Liver (tissue), 9 donors: ENCODE measurements around the gene FOXN3. TPM values are rescaled to one million over a fixed set of nuclear protein-coding genes. Genes with fewer than 3 reads are reported as not detected.
A peak's percentile ranks its signal among the peaks of the same experiment; 100 is the strongest.

Experiments used
- DNase-seq: peaks from one replicate; pipeline ENCODE4 v3.0.0-alpha.2; 2017; ENCODE audit warnings: low spot score
- H3K27ac ChIP-seq, 2 donors: one replicate each; pipeline ENCODE4 v1.7.0; 2013; ENCODE audit warnings: inconsistent platforms in 2 of 2, low read length in 2 of 2, control low read depth in 1 of 2, low read depth in 1 of 2, mild to moderate bottlenecking in 1 of 2
- H3K27me3 ChIP-seq, 4 donors: one replicate each; pipeline versions ENCODE4 v1.6.1 to v1.7.0; 2013; ENCODE audit warnings: low read length in 3 of 4, inconsistent platforms in 1 of 4, mild to moderate bottlenecking in 1 of 4, moderate library complexity in 1 of 4; ENCODE audit not compliant: control insufficient read depth in 4 of 4, insufficient read depth in 4 of 4
- H3K36me3 ChIP-seq, 4 donors: one replicate each; pipeline versions ENCODE4 v1.6.1 to v1.7.0; 2013; ENCODE audit warnings: low read length in 3 of 4, mild to moderate bottlenecking in 3 of 4, low read depth in 1 of 4, moderate library complexity in 1 of 4; ENCODE audit not compliant: control insufficient read depth in 4 of 4, insufficient read depth in 3 of 4
- H3K4me1 ChIP-seq, 4 donors: one replicate each; pipeline versions ENCODE4 v1.6.1 to v1.7.0; 2013; ENCODE audit warnings: low read length in 3 of 4, mild to moderate bottlenecking in 3 of 4, moderate library complexity in 1 of 4; ENCODE audit not compliant: control insufficient read depth in 4 of 4, insufficient read depth in 4 of 4
- H3K4me3 ChIP-seq, 3 donors: one replicate each; pipeline versions ENCODE4 v1.6.1 to v1.7.0; 2013; ENCODE audit warnings: low read length in 3 of 3, control low read depth in 1 of 3, low read depth in 1 of 3, mild to moderate bottlenecking in 1 of 3
- H3K9ac ChIP-seq, 2 donors: one replicate each; pipeline ENCODE4 v1.7.0; 2013; ENCODE audit warnings: low read length in 2 of 2, mild to moderate bottlenecking in 2 of 2, moderate library complexity in 2 of 2, control low read depth in 1 of 2, low read depth in 1 of 2
- H3K9me3 ChIP-seq, 4 donors: one replicate each; pipeline versions ENCODE4 v1.6.1 to v1.7.0; 2013; ENCODE audit warnings: low read length in 3 of 4; ENCODE audit not compliant: control insufficient read depth in 4 of 4
- ATF3 ChIP-seq: IDR thresholded peaks from 2 replicates; pipeline ENCODE4 v1.6.1; 2016; ENCODE audit warnings: antibody characterized with exemption
- CTCF ChIP-seq: fragments of 150-350 bp; IDR thresholded peaks from 2 replicates; pipeline ENCODE4 v1.5.1; 2017; ENCODE audit warnings: improper control_type of control experiment, low read depth, low read length; ENCODE audit not compliant: missing input control
- EGR1 ChIP-seq, 2 donors: IDR thresholded peaks; 2 replicates each; pipeline ENCODE4 v1.6.1; 2016 to 2018; ENCODE audit warnings: antibody characterized with exemption in 2 of 2, low read depth in 2 of 2
- FOXA1 ChIP-seq: IDR thresholded peaks from 2 replicates; pipeline ENCODE4 v1.6.1; 2016; ENCODE audit warnings: antibody characterized with exemption
- FOXA2 ChIP-seq: IDR thresholded peaks from 2 replicates; pipeline ENCODE4 v1.6.1; 2016; ENCODE audit warnings: antibody characterized with exemption
- GABPA ChIP-seq, 2 donors: IDR thresholded peaks in 1 of 2; conservative IDR thresholded peaks in 1 of 2; 2 replicates each; pipeline ENCODE4 v1.6.1; 2016; ENCODE audit warnings: antibody characterized with exemption in 2 of 2, mild to moderate bottlenecking in 1 of 2, moderate library complexity in 1 of 2
- HNF4A ChIP-seq, 2 donors: conservative IDR thresholded peaks; 2 replicates each; pipeline ENCODE4 v1.6.1; 2016; ENCODE audit warnings: antibody characterized with exemption in 2 of 2, mild to moderate bottlenecking in 2 of 2
- HNF4G ChIP-seq: IDR thresholded peaks from 2 replicates; pipeline ENCODE4 v1.6.1; 2016; ENCODE audit warnings: antibody characterized with exemption
- JUND ChIP-seq, 2 donors: IDR thresholded peaks; 2 replicates each; pipeline ENCODE4 v1.6.1; 2016; ENCODE audit warnings: antibody characterized with exemption in 2 of 2
- MAX ChIP-seq: IDR thresholded peaks from 2 replicates; pipeline ENCODE4 v1.6.1; 2016; ENCODE audit warnings: antibody characterized with exemption
- NR2F2 ChIP-seq: IDR thresholded peaks from 2 replicates; pipeline ENCODE4 v1.6.1; 2016; ENCODE audit warnings: antibody characterized with exemption
- RAD21 ChIP-seq, 2 donors: IDR thresholded peaks; 2 replicates each; pipeline ENCODE4 v1.6.1; 2016; ENCODE audit warnings: antibody characterized with exemption in 2 of 2, mild to moderate bottlenecking in 2 of 2
- REST ChIP-seq: IDR thresholded peaks from 2 replicates; pipeline ENCODE4 v1.6.1; 2016; ENCODE audit warnings: antibody characterized with exemption, mild to moderate bottlenecking
- RXRA ChIP-seq, 2 donors: IDR thresholded peaks; 2 replicates each; pipeline ENCODE4 v1.6.1; 2017 to 2018; ENCODE audit warnings: antibody characterized with exemption in 2 of 2, mild to moderate bottlenecking in 1 of 2
- SP1 ChIP-seq: IDR thresholded peaks from 2 replicates; pipeline ENCODE4 v1.6.1; 2018; ENCODE audit warnings: antibody characterized with exemption, mild to moderate bottlenecking
- TAF1 ChIP-seq: conservative IDR thresholded peaks from 2 replicates; pipeline ENCODE4 v1.6.1; 2016; ENCODE audit warnings: antibody characterized with exemption, mild to moderate bottlenecking
- YY1 ChIP-seq: IDR thresholded peaks from 2 replicates; pipeline ENCODE4 v1.6.1; 2016; ENCODE audit warnings: antibody characterized with exemption, mild to moderate bottlenecking
- ZBTB33 ChIP-seq: IDR thresholded peaks from 2 replicates; pipeline ENCODE4 v1.6.1; 2016; ENCODE audit warnings: antibody characterized with exemption
- WGBS: extraction: QIAGEN DNeasy Blood & Tissue Kit; methylation state at CpG from one replicate; pipeline ENCODE4 v1.1.7; 2013; 5-methylcytosine and 5-hydroxymethylcytosine counted together
- polyA plus RNA-seq, 2 donors: library from polyadenylated mRNA; stranded (reverse) in 1 of 2; unstranded in 1 of 2; fragments of 200-250 nt in 1 of 2; fragments of >200 nt in 1 of 2; fragmentation: Nextera tagmentation in 1 of 2; extraction: Ambion mirVana in 1 of 2; gene quantifications; one replicate each; pipeline versions ENCODE4 v1.2.1 to v1.2.3, GENCODE V29; 2013 to 2015
- total RNA-seq, 2 donors: library from RNA; depleted of rRNA; stranded (reverse); fragments of >200 nt; gene quantifications; one replicate each; pipeline ENCODE4 v1.2.3, GENCODE V29; 2014
- donor health status: healthy.
- donor health status: healthy.
- donor health status: healthy.
- donor health status: healthy.
- donor health status: healthy.

The FOXN3 gene
- total and polyA plus RNA-seq, 4 donors, result 17.8 to 44.8 (median 35.3) TPM

GRCh38 chr14:89270439-89271227 is 146.4 kb downstream of the FOXN3 start:
- TF ChIP-seq MAX (no peak), REST (no peak), HNF4G (peak; percentile 36), GABPA (IDR thresholded peaks at IDR 0.05 in 1 of 2, conservative IDR thresholded peaks at IDR 0.05 in 1 of 2) (no peak), TAF1 (no peak), RXRA (IDR thresholded peaks at IDR 0.05) (peak; percentile 59), EGR1 (IDR thresholded peaks at IDR 0.05; ENCODE audit: low read depth in 2 of 2) (no peak), RAD21 (IDR thresholded peaks at IDR 0.05) (peak in 1 of 2 donors; percentile 21), NR2F2 (no peak), ZBTB33 (no peak), JUND (IDR thresholded peaks at IDR 0.05) (no peak), SP1 (peak; percentile 10), YY1 (no peak), CTCF (no peak), FOXA2 (no peak), HNF4A (conservative IDR thresholded peaks at IDR 0.05) (peak; percentile 82 to 90), ATF3 (no peak), FOXA1 (no peak)
- peaks cover 0 to 26% (median 10%) of the 10 kb centered on the region in 4 donors for H3K4me1 ChIP-seq
- 30% methylated on average over 7 of the region's 7 CpGs for WGBS

More at GRCh38 chr14:89270439-89271227, 146.4 kb downstream of the FOXN3 start:
- H3K27me3 ChIP-seq, result no peaks in the 10 kb centered on the region
- no peaks in the 10 kb centered on the region for H3K36me3 ChIP-seq
- H3K4me3 ChIP-seq, result no peak overlapping the region
- DNase-seq, result no peak
- H3K27ac ChIP-seq, result peak overlapping the region; percentile 52 to 60
- H3K9me3 ChIP-seq, result no peaks in the 10 kb centered on the region
- no peak overlapping the region for H3K9ac ChIP-seq
